Omental fat pad (tissue), 4 donors: Measurements from ENCODE around the gene RASA2. TPM values are rescaled to one million over a fixed set of nuclear protein-coding genes. Genes with fewer than 3 reads are reported as not detected.

Source experiments
- ATAC-seq: fragments of 150-250 bp; one replicate; pipeline ENCODE4 v1.9.1; 2016; ENCODE audit warnings: mild to moderate bottlenecking, moderate library complexity; ENCODE audit not compliant: low FRiP score
- DNase-seq: peaks from one replicate; pipeline ENCODE4 v3.0.0-alpha.2; 2019; ENCODE audit warnings: low spot score
- total RNA-seq, 4 donors: library from RNA; depleted of rRNA; stranded (reverse); fragments of >200 nt; gene quantifications; one replicate each; pipeline ENCODE4 v1.1.0, GENCODE V29; 2016
- TF ChIP-seq, protein P1 (sequence below), 3 donors: fragments of 450-650 bp; IDR thresholded peaks; one replicate each; pipeline ENCODE4 v1.5.1; 2016 to 2017; ENCODE audit warnings: antibody characterized with exemption in 3 of 3, mild to moderate bottlenecking in 3 of 3, moderate library complexity in 2 of 3

RASA2 gene
- total RNA-seq, 4 donors from 2014 or later = 16.4 to 19.8 (median 18.0) TPM

- TF ChIP-seq, protein P1, sequence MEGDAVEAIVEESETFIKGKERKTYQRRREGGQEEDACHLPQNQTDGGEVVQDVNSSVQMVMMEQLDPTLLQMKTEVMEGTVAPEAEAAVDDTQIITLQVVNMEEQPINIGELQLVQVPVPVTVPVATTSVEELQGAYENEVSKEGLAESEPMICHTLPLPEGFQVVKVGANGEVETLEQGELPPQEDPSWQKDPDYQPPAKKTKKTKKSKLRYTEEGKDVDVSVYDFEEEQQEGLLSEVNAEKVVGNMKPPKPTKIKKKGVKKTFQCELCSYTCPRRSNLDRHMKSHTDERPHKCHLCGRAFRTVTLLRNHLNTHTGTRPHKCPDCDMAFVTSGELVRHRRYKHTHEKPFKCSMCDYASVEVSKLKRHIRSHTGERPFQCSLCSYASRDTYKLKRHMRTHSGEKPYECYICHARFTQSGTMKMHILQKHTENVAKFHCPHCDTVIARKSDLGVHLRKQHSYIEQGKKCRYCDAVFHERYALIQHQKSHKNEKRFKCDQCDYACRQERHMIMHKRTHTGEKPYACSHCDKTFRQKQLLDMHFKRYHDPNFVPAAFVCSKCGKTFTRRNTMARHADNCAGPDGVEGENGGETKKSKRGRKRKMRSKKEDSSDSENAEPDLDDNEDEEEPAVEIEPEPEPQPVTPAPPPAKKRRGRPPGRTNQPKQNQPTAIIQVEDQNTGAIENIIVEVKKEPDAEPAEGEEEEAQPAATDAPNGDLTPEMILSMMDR (IDR thresholded peaks at IDR 0.05) = no peak
- ATAC-seq = no peak
- no peak for DNase-seq
Measured at GRCh38 chr3:141456301-141456625, 30.6 kb upstream of the RASA2 start.

DNA sequence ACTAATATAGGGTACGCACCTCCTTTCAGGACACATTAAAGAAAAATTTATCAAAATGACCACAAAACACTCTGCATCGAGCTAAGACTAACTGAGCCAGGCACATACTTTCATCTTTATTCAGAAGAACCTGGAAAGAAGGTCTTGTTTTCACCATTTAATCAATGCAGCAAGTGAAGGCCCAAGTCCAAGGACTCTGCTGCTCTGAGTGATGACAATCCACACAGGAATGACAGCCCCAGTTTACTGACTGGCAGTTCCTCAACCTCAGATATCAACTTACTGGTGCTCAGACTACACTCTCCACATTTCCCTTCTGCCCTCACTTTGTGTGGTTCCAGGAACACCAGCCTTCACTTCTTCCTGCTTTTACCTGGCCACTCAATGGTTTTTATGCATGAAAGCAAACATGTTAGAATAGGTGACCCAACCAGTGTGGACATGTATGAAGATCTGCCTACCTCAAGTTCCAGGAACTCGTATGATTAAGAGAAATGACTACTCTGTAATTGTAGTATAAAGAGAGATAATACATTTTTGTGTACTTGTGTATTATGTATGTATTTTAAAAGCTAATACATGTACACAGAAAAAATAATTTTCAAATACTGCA lies 29.1 kb upstream of the RASA2 start:
- TF ChIP-seq, protein P1 (IDR thresholded peaks at IDR 0.05) = no peak
- DNase-seq (no peak), ATAC-seq (no peak)

GRCh38 chr3:141459008-141459407 lies 27.8 kb upstream of the RASA2 start:
- TF ChIP-seq, protein P1 (IDR thresholded peaks at IDR 0.05) = no peak
- no peak for DNase-seq
- ATAC-seq = no peak

- ATAC-seq (peak; percentile 97), DNase-seq (peak; percentile 92)
- TF ChIP-seq, protein P1 (IDR thresholded peaks at IDR 0.05) = peak in 2 of 3 donors; percentile 10 to 71
Measured at GRCh38 chr3:141460097-141460704, 26.6 kb upstream of the RASA2 start.

DNA sequence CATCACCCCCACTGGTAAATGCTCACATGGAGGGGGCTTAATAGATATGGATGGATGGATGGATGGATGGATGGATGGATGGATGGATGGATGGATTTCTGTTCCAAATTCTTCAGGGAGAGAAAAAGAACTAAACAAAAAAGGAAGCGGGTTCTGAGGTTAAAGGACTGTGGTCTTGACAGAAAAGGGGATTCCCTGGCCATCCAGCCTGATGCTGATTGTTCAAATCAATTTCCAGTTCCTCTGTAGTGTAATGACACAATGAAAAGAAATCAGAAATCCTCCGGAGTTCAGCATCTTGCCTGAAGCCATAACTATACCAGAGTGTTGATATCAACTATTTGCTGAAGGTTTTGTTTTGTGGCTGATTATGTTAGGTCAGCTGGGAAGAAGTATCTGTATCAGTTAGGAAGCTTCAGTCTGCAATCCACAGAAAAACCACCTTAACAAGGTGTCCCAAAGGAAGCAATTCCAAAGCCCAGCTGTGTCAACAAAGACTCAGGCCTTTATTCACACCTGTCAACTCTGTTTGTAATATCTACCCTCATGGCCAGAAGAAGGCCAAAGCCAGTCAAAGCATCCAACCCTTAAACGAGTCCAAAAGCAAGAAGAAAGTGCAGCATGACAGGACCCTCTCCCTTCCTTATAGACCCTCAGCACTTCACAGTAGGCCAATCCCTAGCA lies 24.5 kb upstream of the RASA2 start:
- ATAC-seq (no peak), DNase-seq (no peak)
- TF ChIP-seq, protein P1 (IDR thresholded peaks at IDR 0.05) = no peak

GRCh38 chr3:141465221-141465620 lies 21.6 kb upstream of the RASA2 start:
- no peak for DNase-seq
- no peak for ATAC-seq
- TF ChIP-seq, protein P1 (IDR thresholded peaks at IDR 0.05) = no peak
